KOPT-K1 (cell line): ENCODE results near the gene ACTL10.
A peak's percentile ranks its signal among the peaks of the same experiment; 100 is the strongest.

Experiments
- H3K27ac ChIP-seq: fragments of 200-600 bp; sonication (generic); 2 replicates; pipeline ENCODE4 v1.5.1; 2016; ENCODE audit warnings: antibody characterized with exemption, mild to moderate bottlenecking, low read depth, low read length; ENCODE audit not compliant: poor library complexity, severe bottlenecking
- H3K36me3 ChIP-seq: fragments of 200-600 bp; sonication (generic); 2 replicates; pipeline ENCODE4 v1.5.1; 2017; ENCODE audit warnings: antibody characterized with exemption, mild to moderate bottlenecking, low read length, moderate library complexity; ENCODE audit not compliant: insufficient read depth
- H3K9me3 ChIP-seq: fragments of 200-600 bp; sonication (generic); 2 replicates; pipeline ENCODE4 v1.5.1; 2017; ENCODE audit warnings: antibody characterized with exemption, low read length, mild to moderate bottlenecking; ENCODE audit not compliant: insufficient read depth, poor library complexity, severe bottlenecking

Gene ACTL10

GRCh38 chr20:33676121-33676520, 9.4 kb downstream of the ACTL10 start:
- no peak overlapping the region for H3K27ac ChIP-seq
- H3K9me3 ChIP-seq, result no peaks in the 10 kb centered on the region
- peaks cover 96% of the 10 kb centered on the region for H3K36me3 ChIP-seq

GRCh38 chr20:33676652-33677645, 10.2 kb downstream of the ACTL10 start:
- Histone ChIP-seq H3K36me3 (peaks cover 96% of the 10 kb centered on the region), H3K9me3 (no peaks in the 10 kb centered on the region), H3K27ac (no peak overlapping the region)

GRCh38 chr20:33677991-33678702, 11.4 kb downstream of the ACTL10 start:
- peak overlapping the region; percentile 23 for H3K27ac ChIP-seq
- H3K36me3 ChIP-seq, result peaks cover 96% of the 10 kb centered on the region
- no peaks in the 10 kb centered on the region for H3K9me3 ChIP-seq

- H3K27ac ChIP-seq, result peak overlapping the region; percentile 23
- H3K36me3 ChIP-seq, result peaks cover 95% of the 10 kb centered on the region
- H3K9me3 ChIP-seq, result no peaks in the 10 kb centered on the region
Measured at GRCh38 chr20:33679758-33680485, 13.2 kb downstream of the ACTL10 start.

GRCh38 chr20:33680686-33681085, 13.9 kb downstream of the ACTL10 start:
- H3K36me3 ChIP-seq, result peaks cover 87% of the 10 kb centered on the region
- H3K27ac ChIP-seq, result peak overlapping the region; percentile 20
- H3K9me3 ChIP-seq, result no peaks in the 10 kb centered on the region

GRCh38 chr20:33681288-33681687, 14.5 kb downstream of the ACTL10 start:
- peaks cover 81% of the 10 kb centered on the region for H3K36me3 ChIP-seq
- H3K27ac ChIP-seq, result peak overlapping the region; percentile 20
- H3K9me3 ChIP-seq, result no peaks in the 10 kb centered on the region

- Histone ChIP-seq H3K27ac (peak overlapping the region; percentile 20), H3K36me3 (peaks cover 76% of the 10 kb centered on the region)
Measured at GRCh38 chr20:33681728-33682353, 15.1 kb downstream of the ACTL10 start.

GRCh38 chr20:33684533-33685327, 18.0 kb downstream of the ACTL10 start:
- Histone ChIP-seq H3K36me3 (peaks cover 47% of the 10 kb centered on the region), H3K9me3 (no peaks in the 10 kb centered on the region), H3K27ac (peak overlapping the region; percentile 88)

More at GRCh38 chr20:33681728-33682353, 15.1 kb downstream of the ACTL10 start:
- H3K9me3 ChIP-seq, result no peaks in the 10 kb centered on the region

- peak overlapping the region; percentile 88 for H3K27ac ChIP-seq
- no peaks in the 10 kb centered on the region for H3K9me3 ChIP-seq
- peaks cover 39% of the 10 kb centered on the region for H3K36me3 ChIP-seq
Measured at GRCh38 chr20:33685328-33686099, 18.8 kb downstream of the ACTL10 start.

GRCh38 chr20:33686100-33686983, 19.6 kb downstream of the ACTL10 start, which contains the start of gene E2F1:
Gene E2F1 (minus strand): TSS chr20:33686385. CDS start chr20:33686264, 121 bp downstream.
- peaks cover 31% of the 10 kb centered on the region for H3K36me3 ChIP-seq
- H3K27ac ChIP-seq, result peak within 1 kb of the TSS; percentile 88
- H3K9me3 ChIP-seq, result no peaks in the 10 kb centered on the region

- Histone ChIP-seq H3K9me3 (no peaks in the 10 kb centered on the region), H3K36me3 (peaks cover 24% of the 10 kb centered on the region), H3K27ac (peak overlapping the region; percentile 53)
Measured at GRCh38 chr20:33686984-33687366, 20.2 kb downstream of the ACTL10 start.

- Histone ChIP-seq H3K27ac (no peak overlapping the region), H3K9me3 (no peaks in the 10 kb centered on the region), H3K36me3 (peaks cover 20% of the 10 kb centered on the region)
Measured at GRCh38 chr20:33687370-33687915, 20.7 kb downstream of the ACTL10 start.
